Suprapubic skin (tissue), 4 donors: ENCODE measurements around the gene PCSK1.

Experiments
- EP300 ChIP-seq: sonication (generic); formaldehyde crosslinking; IDR thresholded peaks from one replicate; pipeline ENCODE4 v1.6.1; 2017; ENCODE audit warnings: antibody characterized with exemption
- POLR2A ChIP-seq, 2 donors: fragments of 450-650 bp; IDR thresholded peaks; one replicate each; pipeline ENCODE4 v1.6.1; 2017; ENCODE audit warnings: antibody characterized with exemption in 2 of 2, mild to moderate bottlenecking in 2 of 2, moderate library complexity in 2 of 2
- POLR2AphosphoS5 ChIP-seq, 3 donors: sonication (generic); formaldehyde crosslinking; IDR thresholded peaks; one replicate each; pipeline ENCODE4 v1.6.1; 2017; ENCODE audit warnings: antibody characterized with exemption in 3 of 3
- TF ChIP-seq, protein P1 (sequence below), 2 donors: fragments of 200-600 bp in 1 of 2; fragments of 450-650 bp in 1 of 2; sonication (generic) in 1 of 2; IDR thresholded peaks; one replicate each; pipeline ENCODE4 v1.5.1; 2016 to 2019; ENCODE audit warnings: antibody characterized with exemption in 2 of 2, mild to moderate bottlenecking in 1 of 2, moderate library complexity in 1 of 2

DNA sequence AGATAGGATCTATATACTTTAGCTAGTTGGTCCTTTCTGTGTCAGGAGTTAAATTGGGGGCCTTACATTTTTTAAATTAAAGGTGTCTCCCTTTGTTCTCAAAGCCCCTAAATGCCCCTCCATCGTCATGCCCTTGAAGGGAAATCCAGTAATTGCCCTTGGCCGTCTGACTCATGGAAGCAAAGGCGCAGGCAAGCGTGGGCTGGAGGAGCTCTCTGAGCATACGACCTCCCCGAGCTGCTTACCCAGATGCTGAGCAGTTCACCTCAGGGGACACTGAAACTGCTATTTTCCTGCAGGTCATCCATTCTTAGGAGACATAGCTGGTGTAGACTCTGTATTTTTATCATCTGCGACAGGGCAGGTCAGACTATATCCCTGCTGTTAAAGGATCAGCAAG, 23.0 kb downstream of the PCSK1 start:
- TF ChIP-seq, protein P1, sequence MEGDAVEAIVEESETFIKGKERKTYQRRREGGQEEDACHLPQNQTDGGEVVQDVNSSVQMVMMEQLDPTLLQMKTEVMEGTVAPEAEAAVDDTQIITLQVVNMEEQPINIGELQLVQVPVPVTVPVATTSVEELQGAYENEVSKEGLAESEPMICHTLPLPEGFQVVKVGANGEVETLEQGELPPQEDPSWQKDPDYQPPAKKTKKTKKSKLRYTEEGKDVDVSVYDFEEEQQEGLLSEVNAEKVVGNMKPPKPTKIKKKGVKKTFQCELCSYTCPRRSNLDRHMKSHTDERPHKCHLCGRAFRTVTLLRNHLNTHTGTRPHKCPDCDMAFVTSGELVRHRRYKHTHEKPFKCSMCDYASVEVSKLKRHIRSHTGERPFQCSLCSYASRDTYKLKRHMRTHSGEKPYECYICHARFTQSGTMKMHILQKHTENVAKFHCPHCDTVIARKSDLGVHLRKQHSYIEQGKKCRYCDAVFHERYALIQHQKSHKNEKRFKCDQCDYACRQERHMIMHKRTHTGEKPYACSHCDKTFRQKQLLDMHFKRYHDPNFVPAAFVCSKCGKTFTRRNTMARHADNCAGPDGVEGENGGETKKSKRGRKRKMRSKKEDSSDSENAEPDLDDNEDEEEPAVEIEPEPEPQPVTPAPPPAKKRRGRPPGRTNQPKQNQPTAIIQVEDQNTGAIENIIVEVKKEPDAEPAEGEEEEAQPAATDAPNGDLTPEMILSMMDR (IDR thresholded peaks at IDR 0.05) = no peak
- TF ChIP-seq POLR2A (IDR thresholded peaks at IDR 0.05) (no peak), POLR2AphosphoS5 (IDR thresholded peaks at IDR 0.05) (no peak), EP300 (no peak)
